ENCODE data around the gene ARFGAP1. TPM values are rescaled to one million over a fixed set of nuclear protein-coding genes. Genes with fewer than 3 reads are reported as not detected.

The ARFGAP1 gene
- 30.9 TPM for total RNA-seq
- long read RNA-seq, transcript ARFGAP1-203 (13 exons, 3,281 nt): major isoform, 22 of 65 reads
- long read RNA-seq, partial matches to known transcripts: 28 of 65 reads
- long read RNA-seq, other reads (novel, unspliced or antisense): 7 of 65 reads

DNA sequence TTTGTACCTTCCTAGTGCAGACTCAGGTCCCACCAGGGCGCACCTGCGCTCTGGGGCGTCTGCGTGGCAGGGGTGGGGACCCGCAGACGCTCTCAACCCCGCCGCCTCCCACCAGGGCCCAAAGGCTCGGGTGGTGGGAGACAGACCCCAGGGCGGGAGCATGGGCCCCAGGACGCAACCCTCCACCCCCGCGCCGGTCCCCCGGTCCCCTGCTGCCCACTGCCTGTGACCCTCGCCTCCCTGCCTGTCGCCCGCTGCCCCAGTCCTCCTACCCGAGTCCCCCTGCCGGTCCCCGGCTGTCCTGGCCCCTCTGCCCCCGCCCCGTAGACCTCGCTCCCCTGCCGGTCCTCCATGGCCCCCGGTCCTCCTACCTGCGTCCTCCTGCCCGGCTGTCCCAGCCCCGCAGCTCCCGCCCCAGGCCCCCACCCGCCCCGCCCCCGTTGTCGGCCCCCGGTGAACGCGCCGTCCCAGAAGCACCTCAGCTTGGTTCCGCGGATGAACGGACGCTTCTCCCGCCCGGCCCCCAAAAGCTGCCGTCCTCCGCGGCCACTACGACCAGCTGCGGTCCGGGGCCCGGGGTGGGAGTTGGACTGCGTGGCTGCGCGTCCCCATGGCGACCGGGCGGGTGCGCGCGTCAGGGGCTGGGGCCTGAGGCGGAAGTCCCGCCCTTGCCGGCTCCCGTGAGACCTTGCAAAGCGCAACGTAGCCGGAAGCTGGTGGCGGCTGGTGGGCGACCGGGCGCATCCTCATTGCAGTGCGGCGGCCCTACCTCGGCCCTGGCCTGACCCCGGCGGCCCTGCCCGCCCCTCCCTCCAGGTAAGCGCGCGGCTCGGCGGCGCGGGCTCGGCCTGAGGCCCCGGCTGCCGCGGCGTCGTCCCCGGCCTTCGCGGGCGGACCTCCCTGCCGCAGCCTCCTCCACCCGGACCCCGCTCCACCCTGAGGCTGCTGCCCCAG, at the start of gene ARFGAP1:
Gene ARFGAP1 (plus strand): TSS at position 709 of the 954 bp plus-strand sequence. CDS start 2,768 bp downstream, outside the sequence.
- intact Hi-C loops (cut with micrococcal nuclease): no loop called here
- DNase-seq (peak; percentile 97), ATAC-seq (peak; percentile 98)

- peak; percentile 27 for DNase-seq
- intact Hi-C loops (cut with micrococcal nuclease): no loop called here
- ATAC-seq: peak; percentile 39
These were observed 49.3 kb upstream of the ARFGAP1 start for GRCh38 chr20:63223121-63223825.

- DNase-seq (peak; percentile 13), ATAC-seq (no peak)
- intact Hi-C loops (cut with micrococcal nuclease): no loop called here
These were observed 48.8 kb upstream of the ARFGAP1 start for GRCh38 chr20:63223826-63224207.

DNA sequence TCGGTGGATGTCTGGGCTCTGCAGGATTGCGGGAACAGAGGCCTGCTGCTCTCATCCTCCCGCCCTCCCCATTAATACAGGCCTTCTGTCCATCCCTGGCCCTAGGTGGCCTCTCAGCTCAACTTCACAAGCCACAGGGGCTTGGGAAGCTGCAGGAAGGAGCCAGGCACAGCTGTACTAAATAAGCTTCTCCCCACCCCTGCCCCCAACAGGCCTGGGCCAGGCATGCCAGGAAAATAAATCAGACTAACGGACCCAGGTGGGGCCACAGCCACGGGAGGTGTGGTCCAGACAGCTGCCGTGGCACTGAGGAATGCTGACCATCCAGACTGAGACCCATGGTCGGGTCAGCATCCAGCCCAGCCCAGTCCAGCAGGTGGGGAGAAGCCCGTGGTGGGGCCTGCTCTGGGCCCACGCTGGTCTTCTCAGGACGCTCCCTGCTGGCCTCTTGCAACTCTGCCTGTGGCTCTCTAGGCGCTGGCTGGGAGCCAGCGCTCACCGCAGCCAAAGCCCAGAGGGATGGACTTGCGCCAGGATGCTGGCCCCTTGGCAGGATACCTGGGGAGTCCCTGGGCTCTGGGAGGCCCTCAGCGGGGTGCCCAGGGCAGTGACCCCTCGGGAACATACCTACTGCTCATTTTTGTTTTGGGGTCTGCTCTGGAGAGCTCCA, 48.1 kb upstream of the ARFGAP1 start:
- peak; percentile 85 for ATAC-seq
- intact Hi-C loops (cut with micrococcal nuclease): no loop called here
- DNase-seq: peak; percentile 81

GRCh38 chr20:63225082-63225454, 47.5 kb upstream of the ARFGAP1 start:
- ATAC-seq: no peak
- intact Hi-C loops (cut with micrococcal nuclease): no loop called here
- DNase-seq: no peak

- ATAC-seq (no peak), DNase-seq (peak; percentile 8)
- intact Hi-C loops (cut with micrococcal nuclease): no loop called here
These were observed 46.3 kb upstream of the ARFGAP1 start for GRCh38 chr20:63226042-63226943.

DNA sequence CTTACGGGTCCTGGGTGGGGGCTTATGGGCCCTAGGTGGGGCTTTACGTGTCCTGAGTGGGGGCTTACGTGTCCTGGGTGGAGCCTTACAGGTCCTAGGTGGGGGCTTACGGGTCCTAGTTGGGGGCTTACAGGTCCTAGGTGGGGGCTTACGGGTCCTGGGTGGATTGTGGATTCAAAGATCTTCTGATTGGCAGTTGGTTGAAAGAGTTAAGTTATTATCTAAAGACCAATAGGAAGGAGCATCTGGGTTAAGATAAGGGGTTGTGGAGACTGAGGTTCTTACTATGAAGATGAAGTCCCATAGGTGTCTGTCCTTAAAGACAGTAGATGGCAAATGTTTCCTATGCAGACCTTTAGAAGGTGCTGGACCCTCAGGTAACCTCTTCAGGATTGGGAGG, 45.4 kb upstream of the ARFGAP1 start:
- DNase-seq (no peak), ATAC-seq (no peak)
- intact Hi-C loops (cut with micrococcal nuclease): no loop called here

DNA sequence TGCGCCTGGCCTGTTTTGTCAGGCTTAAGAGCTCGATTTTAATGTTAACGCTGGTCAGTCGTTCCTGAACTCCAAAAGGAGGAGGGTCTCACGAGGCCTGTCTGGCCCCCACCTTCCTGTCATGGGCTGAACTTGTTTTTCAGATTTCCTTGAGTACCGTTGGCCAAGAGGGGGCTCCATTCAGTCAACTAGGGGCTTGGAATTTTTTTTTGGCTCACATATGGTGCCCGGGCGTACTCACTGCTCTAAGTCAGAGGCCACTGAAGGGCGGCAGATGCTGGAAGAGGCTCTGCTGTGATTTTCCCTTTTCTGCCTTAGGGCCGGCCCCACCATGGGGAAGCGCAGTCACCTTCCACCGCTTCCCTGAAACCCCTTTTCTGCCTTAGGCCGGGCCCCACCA, 43.8 kb upstream of the ARFGAP1 start:
- ATAC-seq (no peak), DNase-seq (no peak)
- intact Hi-C loops (cut with micrococcal nuclease): no loop called here

GRCh38 chr20:63230800-63231268, 41.8 kb upstream of the ARFGAP1 start:
- intact Hi-C loops (cut with micrococcal nuclease): no loop called here
- ATAC-seq (peak; percentile 88), DNase-seq (peak; percentile 78)

GRCh38 chr20:63232235-63233060, 40.2 kb upstream of the ARFGAP1 start:
- ATAC-seq: no peak
- intact Hi-C loops (cut with micrococcal nuclease): no loop called here
- no peak for DNase-seq

DNA sequence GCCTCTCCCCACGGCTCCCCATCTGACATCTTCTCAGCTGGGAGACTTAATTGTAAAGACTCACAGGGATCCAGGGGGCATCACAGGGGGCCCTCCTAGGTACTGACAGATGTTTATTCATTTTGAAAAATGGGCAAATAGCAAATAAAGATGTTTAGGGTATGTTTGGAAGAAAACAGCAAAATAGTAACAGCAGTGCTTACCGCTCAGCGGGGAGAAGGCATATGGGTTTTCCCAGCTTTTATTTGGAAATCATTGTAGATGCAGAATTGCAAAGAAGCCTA, 39.6 kb upstream of the ARFGAP1 start:
- intact Hi-C loops (cut with micrococcal nuclease): no loop called here
- ATAC-seq: no peak
- no peak for DNase-seq

DNA sequence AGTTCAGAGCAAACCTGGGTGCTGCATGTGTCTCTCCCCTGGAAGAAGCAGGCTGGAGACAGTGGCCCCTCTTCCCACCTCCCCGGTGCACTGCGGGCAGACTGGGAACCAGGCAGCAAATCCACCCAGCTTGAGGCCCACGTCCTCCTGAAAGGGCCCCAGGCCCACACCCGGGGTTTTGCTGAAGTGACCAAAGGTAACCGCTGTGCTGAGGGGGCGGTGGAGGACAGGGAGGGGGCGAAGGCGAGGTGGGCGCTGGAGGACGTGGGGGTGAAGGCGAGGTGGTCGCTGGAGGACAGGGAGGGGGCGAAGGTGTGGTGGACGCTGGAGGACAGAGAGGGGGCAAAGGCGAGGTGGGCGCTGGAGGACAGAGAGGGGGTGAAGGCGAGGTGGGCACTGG, 38.7 kb upstream of the ARFGAP1 start:
- intact Hi-C loops (cut with micrococcal nuclease): no loop called here
- DNase-seq: no peak
- ATAC-seq: no peak

GRCh38 chr20:63234693-63235398, 37.8 kb upstream of the ARFGAP1 start:
- DNase-seq (no peak), ATAC-seq (peak; percentile 15)
- intact Hi-C loops (cut with micrococcal nuclease): no loop called here

DNA sequence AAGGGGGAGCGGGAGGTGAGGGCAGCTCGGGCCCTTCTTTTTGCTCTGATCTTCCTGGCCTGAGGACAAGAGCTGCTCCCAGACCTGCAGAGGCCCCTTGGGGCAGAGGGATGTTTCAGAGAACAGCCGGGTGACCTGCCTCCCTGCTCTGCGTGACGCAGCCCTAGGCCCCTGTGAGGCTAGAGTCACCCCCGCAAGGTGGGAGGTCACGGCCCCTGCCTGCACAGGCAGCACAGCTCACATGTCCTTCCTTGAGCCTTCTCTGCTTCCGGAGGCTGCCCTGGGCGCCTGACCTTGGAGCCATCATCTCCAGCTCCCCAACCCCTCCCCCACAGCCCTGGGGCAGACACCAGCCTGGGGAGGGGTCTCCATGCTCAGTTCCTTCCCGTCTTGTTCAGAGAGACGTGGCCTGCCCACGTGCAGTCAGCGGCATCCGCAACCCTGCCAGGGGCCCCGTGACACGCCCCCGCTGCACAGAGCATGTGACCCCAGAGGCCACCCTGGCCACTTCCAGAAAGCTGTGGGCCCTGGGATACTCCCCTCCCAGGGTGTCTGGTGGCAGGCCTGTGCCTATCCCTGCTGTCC, 37.1 kb upstream of the ARFGAP1 start, which contains the start of gene BIRC7:
Gene BIRC7 (plus strand): TSS at position 507 of the 585 bp plus-strand sequence. CDS start 192 bp downstream, outside the sequence.
- intact Hi-C loops (cut with micrococcal nuclease): no loop called here
- no peak for ATAC-seq
- DNase-seq: no peak

- intact Hi-C loops (cut with micrococcal nuclease): no loop called here
- ATAC-seq (no peak), DNase-seq (no peak)
These were observed 36.3 kb upstream of the ARFGAP1 start for GRCh38 chr20:63236116-63236837.

GRCh38 chr20:63238031-63238430, 34.6 kb upstream of the ARFGAP1 start:
- DNase-seq (no peak), ATAC-seq (no peak)
- intact Hi-C loops (cut with micrococcal nuclease): no loop called here

Data from left ventricle myocardium superior (tissue), 1 donor.